K562 (cell line): ENCODE data around the gene MIDN. TPM values are rescaled to one million over a fixed set of nuclear protein-coding genes. Genes with fewer than 3 reads are reported as not detected.
A peak's percentile ranks its signal among the peaks of the same experiment; 100 is the strongest.

ENCODE experiments used
- ASH1L ChIP-seq: fragments of 450-650 bp; IDR thresholded peaks from 2 replicates; pipeline ENCODE4 v1.6.1; 2018; ENCODE audit warnings: borderline replicate concordance, mild to moderate bottlenecking, low read depth; ENCODE audit not compliant: partially characterized antibody
- BRF2 ChIP-seq: IDR thresholded peaks from 3 replicates; pipeline ENCODE4 v1.6.1; 2011; ENCODE audit warnings: borderline replicate concordance, mild to moderate bottlenecking; ENCODE audit not compliant: insufficient read length, insufficient read depth
- CC2D1A ChIP-seq: fragments of 450-650 bp; IDR thresholded peaks from 2 replicates; pipeline ENCODE4 v1.6.1; 2017; ENCODE audit warnings: mild to moderate bottlenecking
- CCNT2 ChIP-seq: IDR thresholded peaks from 2 replicates; pipeline ENCODE4 v1.6.1; 2011; ENCODE audit warnings: borderline replicate concordance, low read depth, mild to moderate bottlenecking, moderate library complexity, mixed read lengths, low read length; ENCODE audit not compliant: insufficient read length; ENCODE audit errors: extremely low read depth
- CHD1 ChIP-seq: fragments of 200-600 bp; sonication (generic); IDR thresholded peaks from one replicate; pipeline ENCODE4 v1.6.1; 2012; ENCODE audit warnings: mild to moderate bottlenecking, moderate library complexity, low read length, inconsistent platforms
- COPS2 ChIP-seq: fragments of 450-650 bp; conservative IDR thresholded peaks from 2 replicates; pipeline ENCODE4 v1.6.1; 2016; ENCODE audit warnings: mild to moderate bottlenecking, moderate library complexity
- DLX4 ChIP-seq: fragments of 250-450 bp; sonication (Bioruptor Pico); IDR thresholded peaks from 2 replicates; pipeline ENCODE4 v1.6.1; 2021; ENCODE audit warnings: mild to moderate bottlenecking
- GTF2B ChIP-seq: IDR thresholded peaks from 2 replicates; pipeline ENCODE4 v1.6.1; 2011; ENCODE audit not compliant: insufficient read length; ENCODE audit errors: extremely low read depth
- HEY1 ChIP-seq: fragments of 250-450 bp; sonication (Bioruptor Pico); IDR thresholded peaks from 2 replicates; pipeline ENCODE4 v1.5.0; 2020; ENCODE audit warnings: mild to moderate bottlenecking, moderate library complexity, borderline replicate concordance
- KDM2B ChIP-seq: fragments of 250-450 bp; sonication (Bioruptor Pico); IDR thresholded peaks from 2 replicates; pipeline ENCODE4 v1.8.0; 2021; ENCODE audit warnings: mild to moderate bottlenecking, moderate library complexity
- KLF10 ChIP-seq: fragments of 250-450 bp; sonication (Bioruptor Pico); IDR thresholded peaks from 2 replicates; pipeline ENCODE4 v1.6.1; 2021; ENCODE audit warnings: matching md5 sums
- MTA3 ChIP-seq: fragments of 450-650 bp; formaldehyde crosslinking; IDR thresholded peaks from 2 replicates; pipeline ENCODE4 v1.6.1; 2017; ENCODE audit warnings: mild to moderate bottlenecking, borderline replicate concordance
- MXI1 ChIP-seq: IDR thresholded peaks from 2 replicates; pipeline ENCODE4 v1.6.1; 2011; ENCODE audit warnings: low read depth, mild to moderate bottlenecking, improper control_type of control experiment, low read length
- PML ChIP-seq: IDR thresholded peaks from 2 replicates; pipeline ENCODE4 v1.6.1; 2012; ENCODE audit warnings: low read length, inconsistent platforms
- POLR2AphosphoS2 ChIP-seq: IDR thresholded peaks from 2 replicates; pipeline ENCODE4 v1.6.1; 2012; ENCODE audit warnings: low read length, improper control_type of control experiment
- RAD51 ChIP-seq: fragments of 450-650 bp; IDR thresholded peaks from 2 replicates; pipeline ENCODE4 v1.7.1; 2016; ENCODE audit warnings: low read depth, mild to moderate bottlenecking, borderline replicate concordance
- RBM34 ChIP-seq: fragments of 200-400 bp; formaldehyde crosslinking; IDR thresholded peaks from 2 replicates; pipeline ENCODE4 v1.6.1; 2018; ENCODE audit warnings: low read length, borderline replicate concordance; ENCODE audit not compliant: insufficient read depth
- SAP30 ChIP-seq: fragments of 200-600 bp; sonication (generic); IDR thresholded peaks from 2 replicates; pipeline ENCODE4 v1.6.1; 2012; ENCODE audit warnings: borderline replicate concordance, low read depth, mild to moderate bottlenecking, moderate library complexity, low read length, control low read depth, inconsistent platforms; ENCODE audit not compliant: insufficient read depth, poor library complexity, severe bottlenecking
- SMARCE1 ChIP-seq: fragments of 450-650 bp; IDR thresholded peaks from 2 replicates; pipeline ENCODE4 v1.7.1; 2016; ENCODE audit warnings: mild to moderate bottlenecking
- ZNF174 ChIP-seq: fragments of 250-450 bp; sonication (Bioruptor Pico); IDR thresholded peaks from 2 replicates; pipeline ENCODE4 v1.4.0; 2020; ENCODE audit warnings: mild to moderate bottlenecking
- ZNF232 ChIP-seq: sonication (generic); formaldehyde crosslinking; IDR thresholded peaks from 2 replicates; pipeline ENCODE4 v1.8.0; 2022; ENCODE audit warnings: mild to moderate bottlenecking, missing genetic modification reagents
- ZNF24 ChIP-seq: fragments of 450-650 bp; IDR thresholded peaks from 2 replicates; pipeline ENCODE4 v1.6.1; 2016
- ZNF785 ChIP-seq: fragments of 250-450 bp; sonication (Bioruptor Pico); IDR thresholded peaks from 2 replicates; pipeline ENCODE4 v1.4.0; 2020; ENCODE audit warnings: mild to moderate bottlenecking
- ZSCAN32 ChIP-seq: fragments of 450-650 bp; formaldehyde crosslinking; IDR thresholded peaks from 2 replicates; pipeline ENCODE4 v1.4.0; 2020; ENCODE audit warnings: mild to moderate bottlenecking, moderate library complexity
- polyA plus RNA-seq, 8 experiments: library from polyadenylated mRNA; depleted of rRNA in 4 of 8; stranded (reverse) in 5 of 8; unstranded in 3 of 8; fragments of >200 nt; fragmentation: Nextera tagmentation in 2 of 8; fragmentation: Illumina TruSeq in 1 of 8; extraction: Ambion mirVana in 2 of 8; extraction: Trizol in 1 of 8; gene quantifications; 2 replicates each; pipeline versions ENCODE4 v1.2.1 to v1.2.3, GENCODE V29; 2011 to 2014; ENCODE audit warnings: inconsistent platforms in 1 of 8, missing spikeins in 1 of 8
- total RNA-seq, 7 experiments: library from RNA; depleted of rRNA in 6 of 7; stranded (reverse); fragments of >200 nt in 6 of 7; fragmentation: Illumina TruSeq in 2 of 7; extraction: Trizol in 2 of 7; gene quantifications; 2 replicates each; pipeline versions ENCODE4 v1.2.1 to v1.2.3, GENCODE V29; 2011 to 2021; ENCODE audit warnings: low replicate concordance in 1 of 7
- TF ChIP-seq, protein P1 (sequence below): fragments of 450-650 bp; IDR thresholded peaks from 2 replicates; pipeline ENCODE4 v1.6.1; 2016; ENCODE audit warnings: mild to moderate bottlenecking

The MIDN gene
- total and polyA plus RNA-seq, 9 of the 15 experiments (the other 6 are each of a cell fraction or from before 2014, with no cell fraction given): 0.17 to 120 (median 10.1) TPM

- TF ChIP-seq CHD1 (peak; percentile 16), MTA3 (0 out of 2 replicates have a peak, but pooled peaks have one; percentile 54), PML (no peak), CC2D1A (no peak), MXI1 (no peak), SAP30 (no peak), RBM34 (no peak), ASH1L (no peak), SMARCE1 (no peak), POLR2AphosphoS2 (no peak; the same call in 1 of the 2 replicates), ZNF232 (CRISPR knock-in tag) (no peak), KLF10 (no peak), ZNF24 (peak; percentile 49; the same call in 1 of the 2 replicates), HEY1 (no peak), BRF2 (no peak), RAD51 (no peak), KDM2B (CRISPR knock-in tag) (no peak), ZNF785 (no peak), COPS2 (no peak), DLX4 (CRISPR knock-in tag) (no peak), GTF2B (no peak), ZNF174 (no peak), CCNT2 (peak; percentile 81), ZSCAN32 (CRISPR knock-in tag) (no peak)
- TF ChIP-seq, protein P1, sequence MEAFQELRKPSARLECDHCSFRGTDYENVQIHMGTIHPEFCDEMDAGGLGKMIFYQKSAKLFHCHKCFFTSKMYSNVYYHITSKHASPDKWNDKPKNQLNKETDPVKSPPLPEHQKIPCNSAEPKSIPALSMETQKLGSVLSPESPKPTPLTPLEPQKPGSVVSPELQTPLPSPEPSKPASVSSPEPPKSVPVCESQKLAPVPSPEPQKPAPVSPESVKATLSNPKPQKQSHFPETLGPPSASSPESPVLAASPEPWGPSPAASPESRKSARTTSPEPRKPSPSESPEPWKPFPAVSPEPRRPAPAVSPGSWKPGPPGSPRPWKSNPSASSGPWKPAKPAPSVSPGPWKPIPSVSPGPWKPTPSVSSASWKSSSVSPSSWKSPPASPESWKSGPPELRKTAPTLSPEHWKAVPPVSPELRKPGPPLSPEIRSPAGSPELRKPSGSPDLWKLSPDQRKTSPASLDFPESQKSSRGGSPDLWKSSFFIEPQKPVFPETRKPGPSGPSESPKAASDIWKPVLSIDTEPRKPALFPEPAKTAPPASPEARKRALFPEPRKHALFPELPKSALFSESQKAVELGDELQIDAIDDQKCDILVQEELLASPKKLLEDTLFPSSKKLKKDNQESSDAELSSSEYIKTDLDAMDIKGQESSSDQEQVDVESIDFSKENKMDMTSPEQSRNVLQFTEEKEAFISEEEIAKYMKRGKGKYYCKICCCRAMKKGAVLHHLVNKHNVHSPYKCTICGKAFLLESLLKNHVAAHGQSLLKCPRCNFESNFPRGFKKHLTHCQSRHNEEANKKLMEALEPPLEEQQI: no peak
Observed at GRCh38 chr19:1248786-1249297, 459 bp downstream of the MIDN start (continued).
